Measurements from ENCODE around the gene TAF11L4.

- no peak for TF ChIP-seq CTCF (conservative IDR thresholded peaks at IDR 0.05; ENCODE audit: low read depth, low read length)
- no peak for TF ChIP-seq EZH2phosphoT487 (IDR thresholded peaks at IDR 0.05; ENCODE audit: borderline replicate concordance, low read length)
These were observed 40.2 kb upstream of the TAF11L4 start for GRCh38 chr5:17481378-17481777.

Measured in PC-3 (cell line).